Fibroblast of mammary gland (primary cell): Measurements from ENCODE around the gene BHLHE23.

Experiments used
- DNase-seq: peaks from one replicate; pipeline ENCODE4 v3.0.0-alpha.2; 2010; ENCODE audit warnings: low read depth
- H3K4me3 ChIP-seq: 2 replicates; pipeline ENCODE4 v1.5.1; 2011; ENCODE audit warnings: low read depth, mild to moderate bottlenecking, low read length, moderate library complexity; ENCODE audit not compliant: control insufficient read depth
- TF ChIP-seq, protein P1 (sequence below): conservative IDR thresholded peaks from 2 replicates; pipeline ENCODE4 v1.5.1; 2011; ENCODE audit warnings: low read depth, low read length, inconsistent platforms; ENCODE audit not compliant: control insufficient read depth, insufficient read depth

The BHLHE23 gene

GRCh38 chr20:63023936-63024571 lies 17.3 kb upstream of the BHLHE23 start:
- TF ChIP-seq, protein P1, sequence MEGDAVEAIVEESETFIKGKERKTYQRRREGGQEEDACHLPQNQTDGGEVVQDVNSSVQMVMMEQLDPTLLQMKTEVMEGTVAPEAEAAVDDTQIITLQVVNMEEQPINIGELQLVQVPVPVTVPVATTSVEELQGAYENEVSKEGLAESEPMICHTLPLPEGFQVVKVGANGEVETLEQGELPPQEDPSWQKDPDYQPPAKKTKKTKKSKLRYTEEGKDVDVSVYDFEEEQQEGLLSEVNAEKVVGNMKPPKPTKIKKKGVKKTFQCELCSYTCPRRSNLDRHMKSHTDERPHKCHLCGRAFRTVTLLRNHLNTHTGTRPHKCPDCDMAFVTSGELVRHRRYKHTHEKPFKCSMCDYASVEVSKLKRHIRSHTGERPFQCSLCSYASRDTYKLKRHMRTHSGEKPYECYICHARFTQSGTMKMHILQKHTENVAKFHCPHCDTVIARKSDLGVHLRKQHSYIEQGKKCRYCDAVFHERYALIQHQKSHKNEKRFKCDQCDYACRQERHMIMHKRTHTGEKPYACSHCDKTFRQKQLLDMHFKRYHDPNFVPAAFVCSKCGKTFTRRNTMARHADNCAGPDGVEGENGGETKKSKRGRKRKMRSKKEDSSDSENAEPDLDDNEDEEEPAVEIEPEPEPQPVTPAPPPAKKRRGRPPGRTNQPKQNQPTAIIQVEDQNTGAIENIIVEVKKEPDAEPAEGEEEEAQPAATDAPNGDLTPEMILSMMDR = no peak
- no peak overlapping the region for H3K4me3 ChIP-seq
- DNase-seq = no peak

DNA sequence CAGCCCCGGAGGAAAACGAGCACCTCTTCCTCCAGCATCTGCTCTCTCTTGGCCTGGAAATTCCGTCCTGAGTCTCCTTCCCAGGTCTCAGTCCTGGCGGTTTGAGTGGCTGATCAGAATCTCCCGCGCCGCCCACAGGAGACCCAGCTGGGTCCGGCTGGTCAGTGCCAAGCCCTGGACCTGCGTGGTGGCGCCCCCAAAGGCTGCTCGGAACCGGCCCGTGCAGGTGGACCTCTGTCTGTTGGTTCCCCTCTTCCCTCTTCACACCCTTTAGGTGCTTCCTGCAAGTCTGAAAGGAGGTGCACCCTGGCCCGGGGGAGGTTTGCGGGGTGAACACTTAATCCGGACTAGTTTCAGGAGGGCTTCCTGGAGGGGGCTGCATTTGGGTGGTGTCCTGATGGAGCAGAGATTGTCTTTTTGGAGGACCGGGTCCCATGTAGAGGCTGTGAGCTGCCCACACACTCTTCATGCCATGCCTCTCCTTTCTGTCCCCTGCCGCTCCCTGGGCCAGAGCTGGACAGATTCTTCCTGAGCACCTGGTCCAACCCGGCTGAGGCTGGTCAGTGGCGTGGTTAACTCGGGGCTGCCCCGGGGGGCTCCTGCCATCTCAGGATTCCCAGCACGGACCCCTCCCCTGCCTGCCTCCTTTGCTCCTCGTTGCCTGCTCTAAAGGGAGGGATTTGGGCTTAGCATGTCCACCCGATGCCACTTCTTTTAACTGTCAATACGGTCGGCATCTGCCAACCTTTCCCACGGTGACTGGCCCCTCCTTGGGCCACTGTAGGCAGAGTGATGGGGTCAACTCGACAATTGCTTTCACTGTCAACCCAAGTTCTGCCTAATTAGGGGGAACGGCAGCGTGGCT lies 16.5 kb upstream of the BHLHE23 start:
- H3K4me3 ChIP-seq = no peak overlapping the region
- no peak for DNase-seq
- TF ChIP-seq, protein P1 = no peak

DNA sequence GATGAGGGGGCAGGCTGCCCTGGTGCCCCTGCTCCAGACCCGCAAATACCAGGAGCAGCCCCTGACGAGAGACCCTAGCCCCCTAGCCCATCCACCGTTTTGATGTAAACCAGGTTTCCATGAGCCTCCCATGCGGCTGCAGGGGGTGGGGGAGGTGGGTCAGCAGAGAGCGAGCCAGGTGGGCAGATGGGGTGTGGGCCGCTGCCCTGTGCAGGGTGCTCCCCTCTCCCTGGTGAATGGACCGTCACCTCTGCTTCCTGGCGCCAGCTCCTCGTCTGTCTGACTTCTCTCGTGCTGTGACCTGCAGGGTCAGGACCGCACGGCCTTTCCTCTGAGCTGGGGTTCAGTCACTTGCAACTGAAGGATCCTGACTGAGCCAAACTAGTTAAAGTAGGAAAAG lies 15.7 kb upstream of the BHLHE23 start:
- no peak for DNase-seq
- H3K4me3 ChIP-seq = no peak overlapping the region
- TF ChIP-seq, protein P1 = no peak

DNA sequence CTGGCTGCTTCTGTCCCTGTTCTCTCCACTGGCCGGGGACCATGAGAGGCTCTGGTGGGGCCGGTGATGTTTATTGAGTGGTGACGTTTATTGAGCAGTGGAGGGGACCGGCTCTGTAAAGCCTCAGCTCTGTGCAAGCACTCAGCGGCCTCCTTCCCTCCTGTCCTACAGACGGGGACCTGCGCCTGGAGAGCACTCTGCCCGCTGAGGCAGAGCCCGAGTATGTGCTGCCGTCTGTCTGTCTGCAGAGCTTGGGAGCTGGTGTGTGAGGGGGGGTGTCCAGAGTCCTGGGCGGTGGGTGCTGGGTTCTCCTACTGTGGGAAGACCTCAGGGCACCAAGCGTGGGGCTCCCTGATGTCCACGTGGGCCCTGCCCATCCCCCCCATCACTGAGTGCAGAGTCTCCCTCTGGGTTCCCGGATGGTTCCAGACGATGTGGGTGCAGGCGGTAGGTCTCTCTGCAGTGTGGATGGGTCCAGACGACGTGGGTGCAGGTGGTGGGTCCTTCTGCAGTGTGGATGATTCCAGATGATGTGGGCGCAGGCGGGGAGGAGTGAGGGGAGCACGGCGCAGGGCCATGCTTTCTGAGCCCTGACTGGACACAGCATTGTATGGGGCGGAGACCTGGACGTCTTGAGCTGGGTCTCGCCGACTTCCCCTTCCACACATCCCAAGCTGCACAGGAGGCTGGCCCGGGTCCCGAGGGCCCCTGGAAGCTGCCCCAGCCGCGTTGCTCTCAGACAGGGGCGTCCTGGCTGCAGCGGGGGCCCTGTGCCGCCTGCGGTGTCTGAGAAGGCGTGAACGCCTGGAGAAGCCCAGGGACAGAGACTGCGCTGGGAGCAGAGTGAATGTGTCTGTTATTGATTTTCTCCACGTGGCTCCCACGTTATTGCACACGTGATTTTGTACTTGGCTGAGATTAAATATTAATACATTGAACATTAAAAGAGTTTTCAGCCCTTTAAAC lies 14.9 kb upstream of the BHLHE23 start:
- no peak overlapping the region for H3K4me3 ChIP-seq
- no peak for DNase-seq
- TF ChIP-seq, protein P1 = no peak

DNA sequence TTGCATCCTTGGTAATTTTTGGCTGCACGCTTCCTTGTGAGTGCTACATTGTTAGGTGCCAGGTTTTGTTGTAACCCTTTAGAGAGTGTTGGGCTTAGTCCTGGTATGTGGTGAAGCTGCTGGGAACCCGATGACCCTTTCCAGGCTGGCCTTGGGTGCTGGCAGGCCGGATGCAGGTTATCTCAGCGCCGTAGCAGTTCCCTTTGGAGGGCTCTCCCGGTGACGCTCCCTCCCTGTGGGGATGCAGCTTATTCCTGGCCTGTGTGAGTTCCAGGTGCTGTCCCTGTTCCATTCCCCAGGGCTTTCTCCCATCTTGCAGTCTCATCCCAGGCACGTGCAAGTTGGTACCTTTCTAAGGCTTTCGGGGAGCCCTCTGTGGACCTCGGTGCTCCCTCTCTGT lies 13.9 kb upstream of the BHLHE23 start:
- no peak overlapping the region for H3K4me3 ChIP-seq
- TF ChIP-seq, protein P1 = no peak
- DNase-seq = no peak

- TF ChIP-seq, protein P1 = no peak
- DNase-seq = no peak
- no peak overlapping the region for H3K4me3 ChIP-seq
Measured at GRCh38 chr20:63017826-63018411, 11.2 kb upstream of the BHLHE23 start.
